IPS-18c (cell line): Measurements from ENCODE around the gene CMTM6.
"Not testable (repeated sequence)": the region's sequence is repeated elsewhere in the genome, so short reads cannot be mapped to it uniquely, and the experiment has no call there.

Source experiments
- H3K4me3 ChIP-seq: 2 replicates; pipeline ENCODE4 v1.7.0; 2013; ENCODE audit warnings: low read depth, mild to moderate bottlenecking, low read length, moderate library complexity; ENCODE audit not compliant: insufficient read depth
- H3K9me3 ChIP-seq: one replicate; pipeline ENCODE4 v1.6.1; 2013; ENCODE audit warnings: mild to moderate bottlenecking, low read length, moderate library complexity; ENCODE audit not compliant: control insufficient read depth, insufficient read depth

The CMTM6 gene

GRCh38 chr3:32481791-32482631, 20.6 kb downstream of the CMTM6 start:
- no peak overlapping the region for H3K4me3 ChIP-seq
- no peaks in the 10 kb centered on the region for H3K9me3 ChIP-seq

- no peak overlapping the region for H3K4me3 ChIP-seq
- H3K9me3 ChIP-seq: no peaks in the 10 kb centered on the region
Measured at GRCh38 chr3:32480604-32481003, 22.0 kb downstream of the CMTM6 start.

GRCh38 chr3:32474201-32474600, 28.5 kb downstream of the CMTM6 start:
- H3K4me3 ChIP-seq: no peak overlapping the region
- H3K9me3 ChIP-seq: no peaks in the 10 kb centered on the region

GRCh38 chr3:32472151-32472550, 30.5 kb downstream of the CMTM6 start:
- H3K9me3 ChIP-seq, H3K4me3 ChIP-seq: not testable (repeated sequence)

GRCh38 chr3:32471246-32471645, 31.4 kb downstream of the CMTM6 start:
- Histone ChIP-seq H3K9me3 (no peaks in the 10 kb centered on the region), H3K4me3 (no peak overlapping the region)

GRCh38 chr3:32470362-32470761, 32.3 kb downstream of the CMTM6 start:
- Histone ChIP-seq H3K9me3 (no peaks in the 10 kb centered on the region), H3K4me3 (no peak overlapping the region)

- Histone ChIP-seq H3K9me3 (no peaks in the 10 kb centered on the region), H3K4me3 (no peak overlapping the region)
Measured at GRCh38 chr3:32469151-32469874, 33.3 kb downstream of the CMTM6 start.

- no peak overlapping the region for H3K4me3 ChIP-seq
- H3K9me3 ChIP-seq: no peaks in the 10 kb centered on the region
Measured at GRCh38 chr3:32467333-32468070, 35.1 kb downstream of the CMTM6 start.

GRCh38 chr3:32466808-32467207, 35.8 kb downstream of the CMTM6 start:
- not testable (repeated sequence) for H3K9me3 ChIP-seq

GRCh38 chr3:32464726-32465125, 37.9 kb downstream of the CMTM6 start:
- not testable (repeated sequence) for H3K4me3 ChIP-seq, H3K9me3 ChIP-seq

More at GRCh38 chr3:32466808-32467207, 35.8 kb downstream of the CMTM6 start:
- H3K4me3 ChIP-seq: not testable (repeated sequence)

- not testable (repeated sequence) for H3K4me3 ChIP-seq, H3K9me3 ChIP-seq
Measured at GRCh38 chr3:32463415-32463814, 39.2 kb downstream of the CMTM6 start.

- not testable (repeated sequence) for H3K9me3 ChIP-seq, H3K4me3 ChIP-seq
Measured at GRCh38 chr3:32462191-32462986, 40.3 kb downstream of the CMTM6 start.

GRCh38 chr3:32460817-32461496, 41.7 kb downstream of the CMTM6 start:
- H3K4me3 ChIP-seq, H3K9me3 ChIP-seq: not testable (repeated sequence)

GRCh38 chr3:32460031-32460749, 42.5 kb downstream of the CMTM6 start:
- H3K4me3 ChIP-seq: peak overlapping the region; percentile 10; the same call in 1 of the 2 replicates
- H3K9me3 ChIP-seq: no peaks in the 10 kb centered on the region

GRCh38 chr3:32459450-32459849, 43.2 kb downstream of the CMTM6 start:
- H3K9me3 ChIP-seq: no peaks in the 10 kb centered on the region
- H3K4me3 ChIP-seq: no peak overlapping the region

- Histone ChIP-seq H3K4me3 (no peak overlapping the region), H3K9me3 (no peaks in the 10 kb centered on the region)
Measured at GRCh38 chr3:32457971-32458471, 44.6 kb downstream of the CMTM6 start.
